ENCODE measurements around the gene FAM131B. TPM values are rescaled to one million over a fixed set of nuclear protein-coding genes. Genes with fewer than 3 reads are reported as not detected.

FAM131B gene
- total RNA-seq, 4 donors from 2014 or later, result 0.27 to 1.4 (median 0.42) TPM; not detected in 1

- WGBS, 2 donors, result 82 to 92% methylated on average over 4 of the region's 4 CpGs
- DNase-seq (ENCODE audit: low spot score in 2 of 2), result no peak
- TF ChIP-seq, protein P1, sequence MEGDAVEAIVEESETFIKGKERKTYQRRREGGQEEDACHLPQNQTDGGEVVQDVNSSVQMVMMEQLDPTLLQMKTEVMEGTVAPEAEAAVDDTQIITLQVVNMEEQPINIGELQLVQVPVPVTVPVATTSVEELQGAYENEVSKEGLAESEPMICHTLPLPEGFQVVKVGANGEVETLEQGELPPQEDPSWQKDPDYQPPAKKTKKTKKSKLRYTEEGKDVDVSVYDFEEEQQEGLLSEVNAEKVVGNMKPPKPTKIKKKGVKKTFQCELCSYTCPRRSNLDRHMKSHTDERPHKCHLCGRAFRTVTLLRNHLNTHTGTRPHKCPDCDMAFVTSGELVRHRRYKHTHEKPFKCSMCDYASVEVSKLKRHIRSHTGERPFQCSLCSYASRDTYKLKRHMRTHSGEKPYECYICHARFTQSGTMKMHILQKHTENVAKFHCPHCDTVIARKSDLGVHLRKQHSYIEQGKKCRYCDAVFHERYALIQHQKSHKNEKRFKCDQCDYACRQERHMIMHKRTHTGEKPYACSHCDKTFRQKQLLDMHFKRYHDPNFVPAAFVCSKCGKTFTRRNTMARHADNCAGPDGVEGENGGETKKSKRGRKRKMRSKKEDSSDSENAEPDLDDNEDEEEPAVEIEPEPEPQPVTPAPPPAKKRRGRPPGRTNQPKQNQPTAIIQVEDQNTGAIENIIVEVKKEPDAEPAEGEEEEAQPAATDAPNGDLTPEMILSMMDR (IDR thresholded peaks at IDR 0.05), result no peak
- no peak for TF ChIP-seq POLR2A (IDR thresholded peaks at IDR 0.05)
- no peak overlapping the region for H3K4me3 ChIP-seq (ENCODE audit: low read depth, poor library complexity, severe bottlenecking)
- intact Hi-C loops (cut with DNase I; ENCODE audit: low total_unique reads), result no loop called here
Measured at GRCh38 chr7:143373255-143373794, 10.8 kb upstream of the FAM131B start.

GRCh38 chr7:143372070-143372469 is 9.6 kb upstream of the FAM131B start:
- intact Hi-C loops (cut with DNase I; ENCODE audit: low total_unique reads), result no loop called here
- TF ChIP-seq POLR2A (IDR thresholded peaks at IDR 0.05), result no peak
- TF ChIP-seq, protein P1 (IDR thresholded peaks at IDR 0.05), result no peak
- peak in 1 of 2 donors; percentile 63 for DNase-seq (ENCODE audit: low spot score in 2 of 2)
- H3K4me3 ChIP-seq (ENCODE audit: low read depth, poor library complexity, severe bottlenecking), result no peak overlapping the region
- WGBS, 2 donors, result 45 to 48% methylated on average over 4 of the region's 4 CpGs

DNA sequence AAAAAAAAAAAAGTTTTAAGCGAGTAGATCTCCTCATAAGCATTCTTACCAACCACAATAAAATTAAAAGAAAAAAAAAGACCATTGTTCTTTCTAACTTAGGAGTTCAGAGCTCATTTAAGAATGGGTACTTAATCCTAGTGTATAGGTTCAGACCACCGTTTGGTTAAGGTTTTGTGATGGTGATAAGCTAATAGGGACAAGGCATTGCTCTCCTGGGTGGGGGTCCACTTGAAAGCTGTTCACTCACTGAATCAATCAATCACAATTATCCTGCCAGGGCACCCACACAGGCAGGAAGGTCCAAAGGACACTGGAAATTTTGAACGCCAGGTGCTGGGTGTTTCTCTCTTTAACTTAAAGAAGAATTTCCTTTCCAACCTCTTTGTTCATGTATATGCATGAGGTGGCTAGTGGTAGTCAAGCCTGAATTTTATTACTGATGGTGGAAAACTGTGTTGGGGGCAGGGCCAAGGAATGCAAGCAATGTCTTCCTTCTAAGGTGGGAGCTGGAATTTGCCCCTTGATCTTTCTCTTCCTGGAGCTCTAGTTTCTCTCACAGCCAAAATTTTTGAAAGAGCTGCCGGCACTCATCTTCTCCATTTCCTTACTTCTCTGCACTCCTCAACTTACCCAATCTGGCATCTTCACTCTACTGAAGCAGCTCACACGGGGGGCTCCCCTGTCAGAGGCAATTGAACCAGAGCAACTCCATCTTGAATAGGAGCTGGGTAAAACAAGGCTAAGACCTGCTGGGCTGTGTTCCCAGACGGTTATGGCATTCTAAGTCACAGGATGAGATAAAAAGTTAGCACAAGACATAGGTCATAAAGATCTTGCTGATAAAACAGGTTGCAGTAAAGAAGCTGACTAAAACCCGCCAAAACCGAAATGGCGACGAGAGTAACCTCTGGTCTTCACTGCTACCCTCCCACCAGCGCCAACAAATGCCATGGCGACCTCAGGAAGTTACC is 7.5 kb upstream of the FAM131B start:
- 79 to 82% methylated on average over 12 of the region's 12 CpGs for WGBS, 2 donors
- TF ChIP-seq POLR2A (IDR thresholded peaks at IDR 0.05), result no peak
- TF ChIP-seq, protein P1 (IDR thresholded peaks at IDR 0.05), result no peak
- no peak overlapping the region for H3K4me3 ChIP-seq (ENCODE audit: low read depth, poor library complexity, severe bottlenecking)
- DNase-seq (ENCODE audit: low spot score in 2 of 2), result no peak
- intact Hi-C loops (cut with DNase I; ENCODE audit: low total_unique reads), result loop anchor here (2.0 kb wide), 1 partner anchor 47 kb away; no protein-coding TSS in a partner anchor

GRCh38 chr7:143368387-143368786 is 5.9 kb upstream of the FAM131B start:
- whole genome bisulfite sequencing, 2 donors, result 96 to 100% methylated on average over 1 of the region's 1 CpG
- DNase-seq (ENCODE audit: low spot score in 2 of 2), result no peak
- intact Hi-C loops (cut with DNase I; ENCODE audit: low total_unique reads), result no loop called here
- TF ChIP-seq, protein P1 (IDR thresholded peaks at IDR 0.05), result no peak
- TF ChIP-seq POLR2A (IDR thresholded peaks at IDR 0.05), result no peak
- no peak overlapping the region for H3K4me3 ChIP-seq (ENCODE audit: low read depth, poor library complexity, severe bottlenecking)

- no peak for TF ChIP-seq POLR2A (IDR thresholded peaks at IDR 0.05)
- TF ChIP-seq, protein P1 (IDR thresholded peaks at IDR 0.05), result no peak
- no peak overlapping the region for H3K4me3 ChIP-seq (ENCODE audit: low read depth, poor library complexity, severe bottlenecking)
- DNase-seq (ENCODE audit: low spot score in 2 of 2), result no peak
- intact Hi-C loops (cut with DNase I; ENCODE audit: low total_unique reads), result no loop called here
- 81 to 87% methylated on average over 4 of the region's 4 CpGs for WGBS, 2 donors
Measured at GRCh38 chr7:143367972-143368371, 5.5 kb upstream of the FAM131B start.

Measured in lower leg skin (tissue), 4 donors.